Measurements from ENCODE around the gene PACS1.
A peak's percentile ranks its signal among the peaks of the same experiment; 100 is the strongest.
"Not testable (repeated sequence)": the region's sequence is repeated elsewhere in the genome, so short reads cannot be mapped to it uniquely, and the experiment has no call there.

The PACS1 gene

DNA sequence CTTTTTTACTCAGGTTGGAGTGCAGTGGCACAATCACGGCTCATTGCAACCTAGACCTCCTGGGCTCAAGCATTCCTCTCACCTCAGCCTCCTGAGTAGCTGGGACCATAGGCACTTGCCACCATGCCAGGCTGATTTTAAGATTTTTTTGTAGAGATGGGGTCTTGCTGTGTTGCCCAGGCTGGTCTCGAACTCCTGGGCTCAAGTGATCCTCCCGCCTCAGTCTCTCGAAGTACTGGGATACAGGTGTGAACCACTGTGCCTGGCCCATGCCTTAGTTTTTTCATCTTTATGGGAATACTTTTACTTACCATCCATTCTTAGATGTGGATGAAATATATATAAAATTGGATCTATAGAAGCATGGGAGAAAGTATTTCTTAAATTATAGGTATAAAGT lies 5.2 kb downstream of the PACS1 start:
- DNase-seq (ENCODE audit: low read depth, low spot score): no peak

DNA sequence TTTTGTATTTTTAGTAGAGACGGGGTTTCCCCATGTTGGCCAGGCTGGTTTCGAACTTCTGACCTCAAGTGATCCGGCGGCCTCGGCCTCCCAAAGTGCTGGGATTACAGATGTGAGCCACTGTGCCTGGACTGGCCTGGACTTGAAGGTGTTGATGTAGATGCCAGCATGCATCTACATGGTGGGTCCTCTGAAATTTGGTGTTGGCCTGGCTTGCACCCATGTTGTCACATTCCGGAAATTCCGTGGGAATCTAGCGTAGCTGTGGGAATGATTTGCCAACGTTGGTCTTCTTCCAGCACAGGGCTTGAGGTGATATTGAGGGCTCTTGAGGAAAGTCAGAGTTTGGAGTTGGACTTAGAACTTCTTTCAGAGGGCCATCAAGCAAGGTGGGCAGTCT lies 6.5 kb downstream of the PACS1 start:
- no peak for DNase-seq (ENCODE audit: low read depth, low spot score)

DNA sequence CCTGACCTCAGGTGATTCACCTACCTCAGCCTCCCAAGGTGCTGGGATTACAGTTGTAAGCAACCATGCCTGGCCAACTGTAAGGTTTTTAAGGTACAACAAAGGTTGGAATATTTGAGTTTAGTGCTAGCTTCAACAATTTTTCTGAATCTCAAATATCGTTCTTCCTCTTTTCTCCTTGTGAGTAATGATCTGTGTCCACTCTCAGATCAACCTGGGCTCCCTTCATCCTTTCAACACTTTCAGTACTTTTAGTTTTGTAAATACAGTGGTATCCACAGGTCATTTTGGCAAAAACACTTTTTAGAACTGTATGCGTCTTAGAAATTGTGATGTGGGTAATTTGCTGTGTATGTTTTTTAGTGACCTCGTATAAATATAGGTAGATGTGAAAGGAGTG lies 7.9 kb downstream of the PACS1 start:
- no peak for DNase-seq (ENCODE audit: low read depth, low spot score)

DNA sequence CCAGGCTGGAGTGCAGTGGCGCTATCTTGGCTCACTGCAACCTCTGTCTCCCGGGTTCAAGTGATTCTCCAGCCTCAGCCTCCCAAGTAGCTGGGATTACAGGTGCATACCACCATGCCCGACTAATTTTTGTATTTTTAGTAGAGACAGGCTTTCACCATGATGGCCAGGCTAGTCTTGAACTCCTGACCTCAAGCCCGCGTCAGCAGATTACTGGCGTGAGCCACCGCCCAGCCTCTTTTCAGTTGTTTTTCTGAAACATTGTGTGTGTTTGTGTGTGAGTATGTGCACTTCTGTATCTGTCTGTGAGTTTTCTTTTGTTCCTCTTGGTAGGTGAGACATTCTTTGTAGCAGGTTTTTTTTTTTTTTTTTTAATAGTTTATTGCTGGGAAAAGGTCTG lies 8.9 kb downstream of the PACS1 start:
- DNase-seq (ENCODE audit: low read depth, low spot score): not testable (repeated sequence)

DNA sequence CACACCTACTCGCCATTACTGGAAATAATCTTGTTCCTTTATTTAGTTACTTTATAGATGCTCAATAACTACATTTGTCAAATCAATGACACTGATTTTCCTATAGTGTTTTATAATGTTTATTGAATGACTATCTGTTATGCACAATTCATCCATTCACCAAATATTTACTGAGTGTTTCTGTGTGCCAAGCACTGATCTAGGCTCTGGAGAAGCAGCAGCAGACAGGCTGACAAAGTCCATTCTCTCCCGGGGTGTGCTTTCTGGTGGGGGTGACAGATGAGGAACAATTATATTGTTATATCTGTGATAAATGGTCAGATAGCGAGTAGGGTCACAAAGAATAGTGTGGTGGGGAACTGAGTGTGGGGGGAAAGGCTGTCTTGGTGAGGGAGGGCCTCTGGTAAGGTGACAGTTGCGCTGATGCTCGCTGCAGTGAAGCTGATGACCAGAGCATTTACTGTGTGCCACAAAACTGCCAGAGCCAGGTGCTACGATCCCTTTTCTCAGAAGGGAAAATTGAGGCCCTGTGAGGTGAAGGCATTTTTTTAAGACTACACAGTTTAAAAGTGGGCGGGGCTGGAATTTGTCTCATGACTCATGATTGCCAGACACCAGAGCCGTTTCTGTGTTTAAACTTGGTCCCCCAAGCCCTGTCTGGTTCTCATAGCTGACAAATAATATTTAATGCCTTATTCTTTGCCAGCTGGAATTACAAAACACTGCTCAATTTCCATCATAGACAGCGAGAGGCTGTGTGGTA lies 10.2 kb downstream of the PACS1 start:
- DNase-seq (ENCODE audit: low read depth, low spot score): peak; percentile 19

DNA sequence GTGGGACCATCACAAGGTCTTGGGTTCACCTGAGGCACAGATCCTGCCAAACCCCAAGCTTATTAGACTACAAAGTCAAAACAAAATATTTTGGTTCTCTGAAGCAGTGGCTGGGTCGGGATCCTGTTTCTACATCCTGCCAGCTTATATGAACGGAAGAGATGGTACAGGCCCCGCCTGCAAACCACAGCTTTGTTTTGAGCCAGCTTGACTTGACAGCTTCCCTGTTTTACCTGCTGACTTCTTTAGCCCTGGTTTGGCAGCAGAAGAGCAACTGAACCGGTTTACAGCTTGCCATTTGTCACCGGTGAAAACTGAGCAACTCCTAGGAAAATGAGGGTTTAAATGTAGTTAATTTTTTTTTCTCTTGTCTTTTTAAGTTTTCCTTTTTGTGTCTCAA lies 11.4 kb downstream of the PACS1 start:
- no peak for DNase-seq (ENCODE audit: low read depth, low spot score)

DNA sequence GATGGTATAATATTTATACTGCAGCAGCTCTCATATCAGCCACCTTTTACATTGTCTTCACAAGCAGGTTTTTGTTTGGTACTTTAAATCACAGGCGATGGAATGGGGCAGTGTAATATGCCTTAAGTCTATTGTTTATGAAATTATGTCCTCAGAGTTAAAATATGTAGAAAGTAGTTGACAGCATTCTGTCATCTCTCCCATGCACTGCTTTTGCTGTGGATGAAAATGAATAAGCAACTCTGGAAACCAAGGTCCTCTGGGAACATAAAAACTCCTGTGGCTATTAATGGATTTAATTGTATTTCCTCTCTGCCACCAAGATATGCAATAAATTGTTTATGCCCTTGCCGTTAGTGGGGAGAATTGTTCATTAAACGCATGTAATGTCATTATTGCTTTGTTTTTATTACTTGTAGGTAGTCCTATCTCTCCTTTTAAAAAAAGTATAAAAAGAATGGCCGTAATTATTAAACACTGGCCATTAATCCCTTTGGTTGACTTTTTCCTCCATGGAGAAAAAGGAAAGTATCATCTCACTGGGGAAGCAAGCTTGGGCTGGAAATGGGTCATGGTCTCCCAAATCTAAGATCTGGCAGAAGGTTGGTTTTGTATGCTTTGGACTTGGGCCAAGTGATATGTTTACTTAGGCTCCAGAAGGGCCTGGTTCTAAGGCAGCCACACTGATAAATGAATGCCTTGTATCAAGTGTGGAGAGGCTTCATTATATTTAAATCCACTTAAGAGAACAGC lies 13.1 kb downstream of the PACS1 start:
- no peak for DNase-seq (ENCODE audit: low read depth, low spot score)

DNA sequence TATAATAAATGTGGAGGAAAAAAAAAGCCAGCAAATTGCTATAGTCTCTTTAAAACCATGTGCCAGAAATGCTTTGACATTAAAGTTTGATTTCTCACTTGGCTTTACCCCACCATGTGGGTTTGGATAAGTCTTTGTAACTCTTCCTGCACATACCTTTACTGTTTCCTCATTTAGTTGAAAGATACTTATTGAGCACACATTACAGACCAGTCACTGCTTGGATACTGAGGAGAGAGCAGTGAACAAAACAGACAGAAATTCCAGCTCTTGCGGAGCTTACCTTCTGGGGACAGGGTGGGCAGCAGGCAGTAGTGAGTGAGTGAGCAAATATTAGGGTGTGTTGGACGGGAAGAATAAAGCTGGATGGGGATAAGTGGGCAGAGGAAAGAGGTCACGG lies 13.7 kb downstream of the PACS1 start:
- no peak for DNase-seq (ENCODE audit: low read depth, low spot score)

DNA sequence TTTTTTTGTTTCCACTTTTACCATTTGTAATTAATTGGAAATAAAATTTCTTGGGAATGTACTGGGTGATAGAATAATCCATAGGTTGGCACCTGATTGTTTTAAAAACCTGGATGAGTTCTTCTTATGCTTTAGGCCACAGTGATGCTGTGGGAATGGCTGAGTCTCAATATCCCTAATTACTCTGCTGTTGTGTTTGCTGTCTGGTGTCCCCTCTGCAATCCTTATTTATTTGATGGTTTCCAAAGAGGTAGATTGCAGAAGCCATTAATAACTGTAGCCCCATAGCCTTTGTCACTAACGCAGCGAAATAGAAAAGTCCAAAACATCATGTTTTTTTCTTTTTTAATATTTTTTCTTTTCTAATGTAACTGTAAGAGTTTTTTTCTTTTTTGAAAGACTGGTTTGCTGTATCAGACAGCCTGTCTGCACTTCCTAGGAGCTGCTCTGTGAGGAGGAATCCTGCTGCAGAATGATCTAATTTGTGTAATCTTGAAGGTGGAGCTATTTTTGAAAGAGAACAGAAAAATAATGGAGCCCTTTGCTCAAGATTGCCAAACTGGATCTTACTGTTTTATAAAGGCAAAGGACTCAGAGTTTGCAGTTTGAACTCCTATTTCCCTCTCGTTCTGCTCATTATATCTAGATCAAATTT lies 14.9 kb downstream of the PACS1 start:
- no peak for DNase-seq (ENCODE audit: low read depth, low spot score)

DNA sequence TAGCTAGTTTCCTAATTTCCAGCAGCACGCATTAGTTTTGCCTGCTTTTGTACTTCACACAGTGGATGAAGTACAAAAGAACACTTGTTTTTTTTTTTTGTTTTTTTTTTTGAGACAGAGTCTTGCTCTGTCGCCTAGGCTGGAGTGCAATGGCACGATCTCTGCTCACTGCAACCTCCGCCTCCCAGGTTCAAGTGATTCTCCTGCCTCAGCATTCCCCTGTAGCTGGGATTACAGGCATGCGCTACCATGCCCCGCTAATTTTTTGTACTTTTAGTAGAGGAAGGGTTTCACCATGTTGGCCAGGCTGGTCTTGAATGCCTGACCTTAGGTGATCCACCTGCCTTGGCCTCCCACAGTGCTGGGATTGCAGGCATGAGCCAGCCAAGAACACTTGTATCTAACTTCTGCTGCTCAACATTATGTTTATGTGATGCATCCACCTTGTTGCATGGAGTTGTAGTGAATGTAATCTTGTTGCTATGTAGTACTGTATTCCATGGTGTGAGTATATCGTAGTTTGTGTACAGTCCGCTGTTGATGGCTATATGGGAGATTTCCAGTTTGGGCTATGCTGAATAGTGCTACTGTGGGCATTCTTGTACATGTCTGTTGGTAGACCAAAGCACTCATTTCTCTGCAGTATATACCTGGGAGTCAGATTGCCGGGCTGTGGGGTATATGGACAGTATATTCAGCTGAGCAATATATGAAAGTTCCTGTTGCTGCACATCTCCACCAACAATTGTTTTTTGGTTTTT lies 17.3 kb downstream of the PACS1 start:
- no peak for DNase-seq (ENCODE audit: low read depth, low spot score)

DNA sequence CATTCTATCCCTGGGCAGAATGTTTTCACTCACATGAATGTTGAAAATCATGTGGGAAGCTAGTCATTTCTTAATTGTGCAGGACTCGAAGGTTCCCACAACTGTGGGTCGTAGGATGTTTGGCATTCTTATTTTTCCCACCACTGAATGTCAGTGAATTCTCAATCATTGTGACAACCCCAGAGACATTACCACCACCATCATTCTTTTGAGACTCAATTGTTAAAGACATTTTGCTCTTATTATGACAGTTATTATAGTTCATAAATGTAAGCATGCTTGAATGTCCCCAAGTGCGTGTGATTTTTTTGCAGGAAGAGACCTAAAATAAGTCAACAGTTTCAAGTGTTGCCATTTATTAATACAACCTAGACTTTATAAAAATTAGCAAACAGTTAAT lies 19.0 kb downstream of the PACS1 start:
- DNase-seq (ENCODE audit: low read depth, low spot score): no peak

DNA sequence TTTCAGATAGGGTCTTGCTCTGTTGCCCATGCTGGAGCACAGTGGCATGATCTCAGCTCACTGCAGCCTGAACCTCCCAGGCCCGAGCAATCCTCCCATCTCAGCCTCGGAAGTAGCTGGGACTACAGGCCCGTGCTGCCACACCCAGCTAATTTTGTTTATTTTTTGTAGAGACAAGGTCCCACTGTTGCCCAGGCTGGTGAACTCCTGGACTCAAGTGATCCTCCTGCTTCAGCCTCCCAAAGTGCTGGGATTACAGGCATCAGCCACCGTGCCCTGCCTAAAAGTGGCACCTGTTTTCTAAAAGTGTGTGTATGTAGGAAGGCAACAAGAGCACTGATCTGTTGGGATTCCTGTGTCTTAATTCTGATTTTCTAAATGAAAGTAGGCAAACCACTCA lies 20.2 kb downstream of the PACS1 start:
- no peak for DNase-seq (ENCODE audit: low read depth, low spot score)

DNA sequence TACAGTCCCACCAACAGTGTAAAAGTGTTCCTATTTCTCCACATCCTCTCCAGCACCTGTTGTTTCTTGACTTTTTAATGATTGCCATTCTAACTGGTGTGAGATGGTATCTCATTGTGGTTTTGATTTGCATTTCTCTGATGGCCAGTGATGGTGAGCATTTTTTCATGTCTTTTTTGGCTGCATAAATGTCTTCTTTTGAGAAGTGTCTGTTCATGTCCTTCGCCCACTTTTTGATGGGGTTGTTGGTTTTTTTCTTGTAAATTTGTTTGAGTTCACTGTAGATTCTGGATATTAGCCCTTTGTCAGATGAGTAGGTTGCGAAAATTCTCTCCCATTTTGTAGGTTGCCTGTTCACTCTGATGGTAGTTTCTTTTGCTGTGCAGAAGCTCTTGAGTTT lies 22.1 kb downstream of the PACS1 start:
- DNase-seq (ENCODE audit: low read depth, low spot score): not testable (repeated sequence)

DNA sequence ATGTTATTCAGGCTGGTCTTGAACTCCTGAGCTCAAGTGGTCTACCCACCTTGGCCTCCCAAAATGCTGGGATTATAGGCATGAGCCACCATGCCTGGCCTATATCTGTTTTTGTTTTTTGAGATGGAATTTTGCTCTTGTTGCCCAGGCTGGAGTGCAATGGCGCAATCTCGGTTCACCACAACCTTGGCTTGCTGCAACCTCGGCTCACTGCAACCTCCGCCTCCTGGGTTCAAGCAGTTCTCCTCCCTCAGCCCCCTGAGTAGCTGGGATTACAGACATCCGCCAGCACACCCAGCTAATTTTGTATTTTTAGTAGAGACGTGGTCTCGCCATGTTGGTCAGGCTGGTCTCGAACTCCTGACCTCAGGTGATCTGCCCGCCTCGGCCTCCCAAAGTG lies 29.7 kb downstream of the PACS1 start:
- DNase-seq (ENCODE audit: low read depth, low spot score): not testable (repeated sequence)

DNA sequence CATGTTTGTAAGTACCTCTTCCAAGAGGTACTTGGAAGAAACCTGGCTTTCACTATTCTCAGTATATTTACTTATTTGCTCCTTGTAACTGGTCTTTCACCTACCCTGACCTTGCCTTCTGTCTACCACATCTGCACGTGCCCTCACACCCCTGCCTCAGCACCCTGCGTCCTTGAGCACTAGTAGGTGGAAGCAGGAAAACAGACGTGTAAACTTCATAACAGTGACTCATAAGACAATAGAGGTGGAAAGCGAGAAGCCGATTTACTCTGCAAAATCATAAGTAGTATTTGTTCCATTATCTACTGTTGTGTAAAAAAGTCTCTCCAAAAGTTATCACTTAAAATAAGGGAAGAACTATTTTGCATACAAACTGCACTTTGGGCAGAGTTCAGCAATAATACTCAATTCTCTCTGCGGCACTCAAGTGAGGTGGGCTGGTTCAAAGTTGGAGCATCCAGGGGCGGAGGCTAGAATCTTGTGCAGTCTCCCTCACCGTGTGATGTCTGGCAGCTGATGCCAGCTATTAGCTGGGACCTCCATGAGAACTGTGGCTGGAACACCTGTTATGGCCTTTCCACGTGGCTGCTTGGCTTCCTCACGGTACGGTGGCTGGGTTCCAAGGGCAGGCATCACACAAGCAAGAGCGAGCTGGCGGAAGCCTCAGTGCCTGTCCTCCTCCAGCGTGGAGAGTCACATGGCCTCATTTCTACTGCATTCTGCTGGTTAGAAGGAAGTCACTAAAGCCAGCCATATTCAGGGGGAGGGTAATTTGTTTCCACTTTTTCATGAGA lies 30.4 kb downstream of the PACS1 start:
- no peak for DNase-seq (ENCODE audit: low read depth, low spot score)

DNA sequence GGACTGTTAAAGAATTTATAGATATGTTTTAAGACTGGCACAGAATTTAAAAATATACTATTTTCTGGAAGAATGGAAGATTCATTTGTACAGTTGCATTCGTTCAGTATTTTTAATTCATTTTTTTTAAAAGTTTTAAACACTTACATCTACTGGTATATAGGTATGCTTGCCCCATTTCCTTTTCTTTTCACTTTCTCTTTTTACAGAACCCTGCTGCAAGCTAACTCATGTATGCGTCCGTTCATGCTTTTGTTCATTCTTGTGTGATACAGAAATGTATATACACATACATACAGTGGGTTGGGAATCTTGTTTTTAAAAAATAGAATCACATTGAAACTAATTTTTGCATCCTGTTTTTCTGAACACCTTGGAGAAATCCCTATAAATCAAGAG lies 31.0 kb downstream of the PACS1 start:
- DNase-seq (ENCODE audit: low read depth, low spot score): no peak

DNA sequence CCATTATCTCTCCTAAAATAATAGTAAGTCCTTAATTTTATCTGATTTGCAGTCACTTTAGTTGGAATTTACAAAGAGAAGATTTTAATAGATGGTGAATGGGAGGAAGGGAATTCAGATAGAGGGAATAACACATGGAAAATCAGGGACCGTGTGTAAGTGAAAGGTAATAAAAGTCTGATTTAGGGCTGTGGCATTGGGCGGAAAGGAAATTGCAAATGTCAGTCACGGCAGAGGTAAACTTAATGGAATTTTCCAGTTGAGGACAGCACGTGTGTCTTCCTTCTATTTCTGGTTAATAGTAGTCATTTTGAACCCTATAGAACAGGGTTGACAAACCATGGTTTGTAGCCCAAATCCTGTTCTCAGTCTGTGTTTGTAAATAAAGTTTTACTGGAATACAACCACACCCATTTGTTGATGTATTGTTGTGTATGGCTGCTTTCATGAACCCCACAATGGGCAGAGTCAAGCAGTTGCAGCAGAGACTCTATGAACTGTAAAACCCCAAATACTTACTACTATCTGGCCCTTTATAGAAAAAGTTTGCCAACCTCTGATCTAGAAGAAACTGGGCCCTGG lies 34.1 kb downstream of the PACS1 start:
- DNase-seq (ENCODE audit: low read depth, low spot score): no peak

DNA sequence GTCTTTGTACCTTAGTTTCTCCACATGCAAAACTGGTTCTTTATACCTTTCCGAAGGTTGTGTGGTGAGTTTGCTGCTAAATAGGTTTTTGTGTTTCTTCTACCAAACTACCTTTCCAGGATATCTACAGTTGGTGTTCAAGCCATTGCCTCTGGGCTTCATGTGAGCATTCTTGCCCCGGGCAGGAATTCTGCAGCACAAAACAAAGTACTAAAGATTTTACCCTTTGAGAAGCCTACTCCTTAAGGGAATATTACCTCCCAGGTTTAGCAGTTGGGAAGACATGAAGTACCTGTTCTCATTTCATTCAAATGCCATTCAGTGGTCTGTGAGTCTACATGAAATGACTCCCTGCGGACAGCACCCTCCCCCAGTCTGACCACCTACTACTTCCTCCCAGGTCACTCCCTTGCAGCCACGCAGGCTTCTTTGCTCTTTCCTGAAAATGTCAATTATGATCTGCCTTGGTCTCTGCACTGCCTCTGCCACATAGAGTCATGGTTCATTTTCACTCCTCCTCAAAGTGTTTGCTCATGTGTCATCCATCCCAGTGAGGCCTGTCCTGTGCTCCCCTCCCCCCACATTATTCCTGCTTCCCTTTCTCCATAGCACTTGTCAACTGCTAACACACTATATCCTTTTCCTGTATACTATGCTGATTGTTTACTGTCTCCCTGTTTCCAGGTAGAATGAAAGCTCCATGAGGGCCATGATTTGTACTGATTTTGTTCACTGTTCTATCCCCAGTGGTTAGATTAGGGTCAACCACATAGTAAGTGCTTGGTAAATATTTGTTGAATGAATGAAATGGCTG lies 36.9 kb downstream of the PACS1 start:
- DNase-seq (ENCODE audit: low read depth, low spot score): peak; percentile 69

DNA sequence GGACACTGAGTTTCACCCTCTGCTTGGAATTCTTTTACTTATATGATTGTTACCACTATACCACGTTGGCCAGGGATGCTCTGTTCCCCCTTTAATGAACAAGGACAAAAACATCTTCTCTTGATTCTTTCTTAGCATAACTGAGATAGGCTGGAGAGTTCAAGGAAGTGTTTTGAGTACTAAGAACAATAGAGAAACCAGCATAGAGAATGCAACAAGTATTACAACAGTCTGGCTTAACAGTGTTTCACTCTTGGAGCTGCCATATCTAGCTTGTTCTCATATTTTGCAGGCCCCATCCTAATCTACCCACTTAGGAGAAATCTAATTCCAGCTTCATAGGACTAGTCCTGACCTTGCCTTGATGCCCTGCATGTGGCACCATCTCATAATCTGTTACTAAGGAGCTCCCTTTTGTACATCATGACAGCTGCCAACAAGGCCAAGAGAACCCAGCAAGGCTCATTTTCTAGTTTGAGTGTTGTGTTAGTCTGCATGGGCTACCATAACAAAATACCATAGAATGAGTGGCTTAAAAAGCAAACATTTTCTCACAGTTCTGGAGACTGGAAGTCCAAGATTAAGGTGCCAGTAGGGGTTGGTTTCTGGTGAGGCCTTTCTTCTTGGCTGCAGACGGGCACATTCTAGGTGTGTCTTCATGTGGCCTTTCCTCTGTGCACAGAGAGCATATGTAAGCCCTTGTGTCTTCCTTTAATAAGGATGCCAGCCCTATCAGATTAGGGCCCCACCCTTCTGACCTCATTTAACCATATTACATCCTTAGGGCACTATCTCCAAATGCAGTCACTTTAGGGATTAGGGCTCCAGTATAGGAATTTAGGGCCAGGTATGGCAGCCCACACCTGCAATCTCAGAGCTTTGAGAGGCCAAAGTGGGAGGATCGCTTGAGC lies 37.8 kb downstream of the PACS1 start:
- no peak for DNase-seq (ENCODE audit: low read depth, low spot score)

Measured in ELF-1 (cell line).